Measurements from ENCODE around the gene NUDT14.

- no peak for TF ChIP-seq CTCF (IDR thresholded peaks at IDR 0.05; ENCODE audit: poor library complexity, severe bottlenecking)
- TF ChIP-seq EZH2 (IDR thresholded peaks at IDR 0.05; ENCODE audit: borderline replicate concordance, insufficient read depth, low read length, poor library complexity, severe bottlenecking) = no peak
- TF ChIP-seq EP300 (conservative IDR thresholded peaks at IDR 0.05; ENCODE audit: poor library complexity, severe bottlenecking) = no peak
- TF ChIP-seq TAF1 (IDR thresholded peaks at IDR 0.05; ENCODE audit: low read depth) = no peak
- no peak for TF ChIP-seq RAD21 (conservative IDR thresholded peaks at IDR 0.05)
- TF ChIP-seq REST (IDR thresholded peaks at IDR 0.05; ENCODE audit: borderline replicate concordance) = no peak
- TF ChIP-seq POLR2AphosphoS5 (IDR thresholded peaks at IDR 0.05) = no peak
- TF ChIP-seq SMC3 (conservative IDR thresholded peaks at IDR 0.05; ENCODE audit: poor library complexity) = no peak
Measured at GRCh38 chr14:105124823-105125222, 56.3 kb downstream of the NUDT14 start.

Data from neural cell (in vitro differentiated cells).